H7 (cell line): ENCODE results near the gene SUSD3. TPM values are rescaled to one million over a fixed set of nuclear protein-coding genes. Genes with fewer than 3 reads are reported as not detected.

Experiments used
- DNase-seq: peaks from one replicate; pipeline ENCODE4 v3.0.0; 2012
- H3K27me3 ChIP-seq: 2 replicates; pipeline ENCODE4 v1.6.0; 2011; ENCODE audit warnings: mild to moderate bottlenecking, low read length; ENCODE audit not compliant: control insufficient read depth, insufficient read depth
- H3K36me3 ChIP-seq: replicated peaks from 2 replicates; pipeline ENCODE4 v1.5.1; 2011; ENCODE audit warnings: low read length; ENCODE audit not compliant: control insufficient read depth, insufficient read depth
- H3K4me3 ChIP-seq: 2 replicates; pipeline ENCODE4 v1.5.1; 2011; ENCODE audit warnings: low read depth, mild to moderate bottlenecking, control low read depth, low read length, moderate library complexity; ENCODE audit not compliant: insufficient read depth
- total RNA-seq: library from RNA; depleted of rRNA; stranded (reverse); fragments of >200 nt; shearing (Covaris generic); gene quantifications from 2 replicates; pipeline ENCODE4 v1.2.3, GENCODE V29; 2014

SUSD3 gene
- total RNA-seq, 1 experiment from 2014 or later, result 20.3 TPM

GRCh38 chr9:93128011-93128714 lies 69.7 kb downstream of the SUSD3 start:
- Histone ChIP-seq H3K4me3 (no peak overlapping the region), H3K27me3 (no peaks in the 10 kb centered on the region), H3K36me3 (peaks cover 4% of the 10 kb centered on the region)
- DNase-seq, result no peak

- peaks cover under 1% of the 10 kb centered on the region for H3K36me3 ChIP-seq
- no peak for DNase-seq
- no peaks in the 10 kb centered on the region for H3K27me3 ChIP-seq
- no peak overlapping the region for H3K4me3 ChIP-seq
These were observed 70.3 kb downstream of the SUSD3 start for GRCh38 chr9:93128715-93129224.

GRCh38 chr9:93129286-93129685 lies 70.8 kb downstream of the SUSD3 start:
- Histone ChIP-seq H3K36me3 (no peaks in the 10 kb centered on the region; the same call in none of the 2 replicates), H3K27me3 (no peaks in the 10 kb centered on the region), H3K4me3 (no peak overlapping the region)
- no peak for DNase-seq

- peaks cover 5% of the 10 kb centered on the region for H3K27me3 ChIP-seq
- DNase-seq, result no peak
- no peaks in the 10 kb centered on the region; the same call in none of the 2 replicates for H3K36me3 ChIP-seq
- no peak overlapping the region for H3K4me3 ChIP-seq
These were observed 71.4 kb downstream of the SUSD3 start for GRCh38 chr9:93129691-93130500.

- Histone ChIP-seq H3K36me3 (no peaks in the 10 kb centered on the region; the same call in 1 of the 2 replicates), H3K4me3 (no peak overlapping the region), H3K27me3 (peaks cover 9% of the 10 kb centered on the region)
- no peak for DNase-seq
These were observed 72.5 kb downstream of the SUSD3 start for GRCh38 chr9:93130861-93131481.

- H3K27me3 ChIP-seq, result peaks cover 9% of the 10 kb centered on the region
- no peaks in the 10 kb centered on the region for H3K36me3 ChIP-seq
- no peak overlapping the region for H3K4me3 ChIP-seq
- DNase-seq, result no peak
These were observed 73.2 kb downstream of the SUSD3 start for GRCh38 chr9:93131599-93132286.

- Histone ChIP-seq H3K36me3 (no peaks in the 10 kb centered on the region), H3K27me3 (peaks cover 9% of the 10 kb centered on the region), H3K4me3 (no peak overlapping the region)
- DNase-seq, result no peak
These were observed 73.9 kb downstream of the SUSD3 start for GRCh38 chr9:93132287-93132927.

GRCh38 chr9:93132946-93133680 lies 74.6 kb downstream of the SUSD3 start:
- peaks cover 9% of the 10 kb centered on the region for H3K27me3 ChIP-seq
- H3K36me3 ChIP-seq, result no peaks in the 10 kb centered on the region
- peak overlapping the region; percentile 81 for H3K4me3 ChIP-seq
- peak; percentile 78 for DNase-seq

- peak; percentile 93 for DNase-seq
- peak overlapping the region; percentile 81 for H3K4me3 ChIP-seq
- H3K36me3 ChIP-seq, result no peaks in the 10 kb centered on the region
- peaks cover 9% of the 10 kb centered on the region for H3K27me3 ChIP-seq
These were observed 75.1 kb downstream of the SUSD3 start for GRCh38 chr9:93133681-93134014.

- no peaks in the 10 kb centered on the region for H3K36me3 ChIP-seq
- peak; percentile 99 for DNase-seq
- H3K4me3 ChIP-seq, result peak within 1 kb of the TSS; percentile 81
- H3K27me3 ChIP-seq, result peaks cover 9% of the 10 kb centered on the region
These were observed 75.7 kb downstream of the SUSD3 start, which contains the start of gene NINJ1 for GRCh38 chr9:93134015-93134739. Gene NINJ1 (minus strand): TSS chr9:93134251. CDS start chr9:93134217, 34 bp downstream.
